Activated CD8-positive, alpha-beta T cell treated with anti-CD3 and anti-CD28 coated beads, Interleukin-2, amount 10 ng/mL, durations not matched to agents 7 days and 5 days (primary cell): ENCODE results near the gene COMMD3. TPM values are rescaled to one million over a fixed set of nuclear protein-coding genes. Genes with fewer than 3 reads are reported as not detected.

Experiments used
- ATAC-seq: fragments of 150-1000 bp; cut with Tn5 transposase; one replicate; pipeline ENCODE4 v1.10.0; 2021; ENCODE audit warnings: moderate library complexity
- CTCF ChIA-PET: fragments of 350-600 bp; sonication (Branson Sonifier 250); formaldehyde crosslinking; loops from one replicate; lab custom pipeline; 2021; ENCODE audit warnings: antibody characterized with exemption; lab: Charles Lee
- POLR2A ChIA-PET: fragments of 350-600 bp; sonication (Branson Sonifier 250); formaldehyde crosslinking; loops from one replicate; lab custom pipeline; 2021; ENCODE audit warnings: antibody characterized with exemption; lab: Charles Lee
- DNase-seq: peaks from one replicate; pipeline ENCODE4 v3.0.0-alpha.2; 2020
- H3K27ac Mint-ChIP-seq: one replicate; pipeline ENCODE4 v1.8.0; 2021; ENCODE audit warnings: mild to moderate bottlenecking, mixed read lengths
- H3K27me3 Mint-ChIP-seq: one replicate; pipeline ENCODE4 v1.8.0; 2021; ENCODE audit warnings: low read depth, mixed read lengths
- H3K36me3 Mint-ChIP-seq: one replicate; pipeline ENCODE4 v1.8.0; 2021; ENCODE audit warnings: low read depth, mixed read lengths
- H3K4me1 Mint-ChIP-seq: one replicate; pipeline ENCODE4 v1.8.0; 2021; ENCODE audit warnings: low read depth, mixed read lengths
- H3K4me3 Mint-ChIP-seq: one replicate; pipeline ENCODE4 v1.8.0; 2021; ENCODE audit warnings: mild to moderate bottlenecking, mixed read lengths
- H3K9me3 Mint-ChIP-seq: one replicate; pipeline ENCODE4 v1.8.0; 2022; ENCODE audit warnings: mixed read lengths; ENCODE audit not compliant: insufficient read depth
- total RNA-seq, 2 experiments: library from RNA; stranded (reverse); gene quantifications; one replicate each; pipeline ENCODE4 v1.2.3, GENCODE V29; 2021

COMMD3 gene
- total RNA-seq, 2 experiments from 2014 or later = 59.7 to 63.3 TPM

- Mint-ChIP-seq H3K36me3 (peaks cover 9% of the 10 kb centered on the region), H3K27me3 (peaks cover 71% of the 10 kb centered on the region), H3K4me1 (peaks cover 47% of the 10 kb centered on the region), H3K27ac (peak overlapping the region; percentile 91), H3K4me3 (peak overlapping the region; percentile 86), H3K9me3 (no peaks in the 10 kb centered on the region)
- peak; percentile 72 for DNase-seq
- ChIA-PET CTCF (interaction anchor here (0.6 to 1.7 kb wide), 10 partner anchors 9 to 649 kb away, joined by 3 to 7 read pairs (median 4); partner anchors contain the start of gene COMMD3), POLR2A (interaction anchor here (0.6 to 2.5 kb wide), 11 partner anchors 16 to 840 kb away, joined by 3 to 8 read pairs (median 4); partner anchors contain the start of gene DNAJC1)
- ATAC-seq = peak; percentile 59
These were observed 24.4 kb downstream of the COMMD3 start for GRCh38 chr10:22340329-22341189.

- ChIA-PET CTCF (interaction anchor here (1.0 to 1.7 kb wide), 5 partner anchors 10 to 648 kb away, joined by 3 to 7 read pairs (median 6); no protein-coding TSS in a partner anchor), POLR2A (interaction anchor here (1.4 to 2.5 kb wide), 3 partner anchors 17 to 27 kb away, joined by 7 to 8 read pairs (median 7); no protein-coding TSS in a partner anchor)
- Mint-ChIP-seq H3K27me3 (peaks cover 76% of the 10 kb centered on the region), H3K9me3 (no peaks in the 10 kb centered on the region), H3K4me3 (peak overlapping the region; percentile 69), H3K36me3 (peaks cover 9% of the 10 kb centered on the region), H3K4me1 (peaks cover 48% of the 10 kb centered on the region), H3K27ac (peak overlapping the region; percentile 55)
- peak; percentile 5 for ATAC-seq
- DNase-seq = no peak
These were observed 25.2 kb downstream of the COMMD3 start for GRCh38 chr10:22341190-22341925.

- no peaks in the 10 kb centered on the region for H3K9me3 Mint-ChIP-seq
- no peak overlapping the region for H3K27ac Mint-ChIP-seq
- DNase-seq (no peak), ATAC-seq (no peak)
- H3K27me3 Mint-ChIP-seq = peaks cover 76% of the 10 kb centered on the region
- peaks cover 45% of the 10 kb centered on the region for H3K4me1 Mint-ChIP-seq
- ChIA-PET POLR2A (interaction anchor here (2.5 kb wide), 1 partner anchor 19 kb away, joined by 8 read pairs; no protein-coding TSS in a partner anchor), CTCF (no interaction called here)
- peaks cover 9% of the 10 kb centered on the region for H3K36me3 Mint-ChIP-seq
- peak overlapping the region; percentile 69 for H3K4me3 Mint-ChIP-seq
These were observed 25.7 kb downstream of the COMMD3 start for GRCh38 chr10:22341926-22342196.

GRCh38 chr10:22342421-22342820 is 26.2 kb downstream of the COMMD3 start:
- Mint-ChIP-seq H3K36me3 (peaks cover 9% of the 10 kb centered on the region), H3K27me3 (peaks cover 74% of the 10 kb centered on the region), H3K4me3 (no peak overlapping the region), H3K27ac (no peak overlapping the region), H3K9me3 (no peaks in the 10 kb centered on the region), H3K4me1 (peaks cover 39% of the 10 kb centered on the region)
- ATAC-seq (no peak), DNase-seq (no peak)
- ChIA-PET CTCF (no interaction called here), POLR2A (no interaction called here)

- ATAC-seq (no peak), DNase-seq (no peak)
- Mint-ChIP-seq H3K4me3 (no peak overlapping the region), H3K4me1 (peaks cover 30% of the 10 kb centered on the region), H3K9me3 (no peaks in the 10 kb centered on the region), H3K27ac (no peak overlapping the region), H3K36me3 (peaks cover 9% of the 10 kb centered on the region), H3K27me3 (peaks cover 66% of the 10 kb centered on the region)
- ChIA-PET POLR2A (interaction anchor here (1.3 to 1.4 kb wide), 2 partner anchors 27 to 93 kb away, joined by 3 to 5 read pairs; partner anchors contain the start of gene COMMD3), CTCF (interaction anchor here (0.6 to 1.3 kb wide), 6 partner anchors 9 to 847 kb away, joined by 3 to 4 read pairs (median 3); no protein-coding TSS in a partner anchor)
These were observed 27.5 kb downstream of the COMMD3 start for GRCh38 chr10:22343731-22344130.

GRCh38 chr10:22344249-22344648 is 28.1 kb downstream of the COMMD3 start:
- DNase-seq (no peak), ATAC-seq (no peak)
- ChIA-PET POLR2A (interaction anchor here (1.3 to 1.4 kb wide), 2 partner anchors 28 to 92 kb away, joined by 3 to 5 read pairs; partner anchors contain the start of gene COMMD3), CTCF (interaction anchor here (0.6 to 1.3 kb wide), 5 partner anchors 9 to 847 kb away, joined by 3 to 4 read pairs (median 3); no protein-coding TSS in a partner anchor)
- H3K9me3 Mint-ChIP-seq = no peaks in the 10 kb centered on the region
- no peak overlapping the region for H3K27ac Mint-ChIP-seq
- H3K27me3 Mint-ChIP-seq = peaks cover 63% of the 10 kb centered on the region
- peaks cover 9% of the 10 kb centered on the region for H3K36me3 Mint-ChIP-seq
- H3K4me3 Mint-ChIP-seq = peak overlapping the region; percentile 61
- peaks cover 25% of the 10 kb centered on the region for H3K4me1 Mint-ChIP-seq

GRCh38 chr10:22344781-22345300 is 28.7 kb downstream of the COMMD3 start:
- peaks cover 9% of the 10 kb centered on the region for H3K36me3 Mint-ChIP-seq
- H3K4me1 Mint-ChIP-seq = peaks cover 19% of the 10 kb centered on the region
- DNase-seq (no peak), ATAC-seq (no peak)
- no peaks in the 10 kb centered on the region for H3K9me3 Mint-ChIP-seq
- no peak overlapping the region for H3K27ac Mint-ChIP-seq
- peak overlapping the region; percentile 61 for H3K4me3 Mint-ChIP-seq
- POLR2A ChIA-PET = interaction anchor here (1.3 to 1.4 kb wide), 2 partner anchors 29 to 92 kb away, joined by 3 to 7 read pairs; partner anchors contain the start of gene COMMD3
- CTCF ChIA-PET = interaction anchor here (1.0 to 1.3 kb wide), 2 partner anchors 10 to 27 kb away, joined by 3 read pairs; no protein-coding TSS in a partner anchor
- peaks cover 60% of the 10 kb centered on the region for H3K27me3 Mint-ChIP-seq

GRCh38 chr10:22345301-22346095 is 29.3 kb downstream of the COMMD3 start, which contains the start of gene SPAG6:
Gene SPAG6, plus strand, starts transcription at chr10:22345496. Its CDS starts 116 bp downstream, at chr10:22345612.
- Mint-ChIP-seq H3K27ac (peak within 1 kb of the TSS; percentile 15), H3K36me3 (peaks cover 9% of the 10 kb centered on the region), H3K27me3 (peaks cover 59% of the 10 kb centered on the region), H3K9me3 (no peaks in the 10 kb centered on the region), H3K4me1 (peaks cover 15% of the 10 kb centered on the region), H3K4me3 (peak within 1 kb of the TSS; percentile 61)
- CTCF ChIA-PET = interaction anchor here (1.0 kb wide), 1 partner anchor 27 kb away, joined by 3 read pairs; no protein-coding TSS in a partner anchor
- POLR2A ChIA-PET = interaction anchor here (1.4 kb wide), 1 partner anchor 91 kb away, joined by 7 read pairs; no protein-coding TSS in a partner anchor
- ATAC-seq (peak; percentile 51), DNase-seq (peak; percentile 69)

GRCh38 chr10:22346096-22346661 is 30.0 kb downstream of the COMMD3 start:
- CTCF ChIA-PET = interaction anchor here (1.0 kb wide), 1 partner anchor 28 kb away, joined by 3 read pairs; no protein-coding TSS in a partner anchor
- Mint-ChIP-seq H3K27me3 (peaks cover 63% of the 10 kb centered on the region), H3K9me3 (no peaks in the 10 kb centered on the region), H3K27ac (no peak overlapping the region), H3K36me3 (peaks cover 9% of the 10 kb centered on the region), H3K4me3 (peak overlapping the region; percentile 51), H3K4me1 (peaks cover 15% of the 10 kb centered on the region)
- no peak for ATAC-seq
- no peak for DNase-seq
- POLR2A ChIA-PET = interaction anchor here (1.4 kb wide), 1 partner anchor 91 kb away, joined by 7 read pairs; no protein-coding TSS in a partner anchor

GRCh38 chr10:22349755-22350154 is 33.6 kb downstream of the COMMD3 start:
- H3K4me1 Mint-ChIP-seq = peaks cover 5% of the 10 kb centered on the region
- ATAC-seq (no peak), DNase-seq (no peak)
- H3K36me3 Mint-ChIP-seq = peaks cover 3% of the 10 kb centered on the region
- no peaks in the 10 kb centered on the region for H3K9me3 Mint-ChIP-seq
- H3K27me3 Mint-ChIP-seq = peaks cover 38% of the 10 kb centered on the region
- CTCF ChIA-PET = interaction anchor here (1.2 to 1.6 kb wide), 3 partner anchors 10 to 34 kb away, joined by 3 to 4 read pairs (median 3); partner anchors contain the start of gene COMMD3
- POLR2A ChIA-PET = no interaction called here
- no peak overlapping the region for H3K4me3 Mint-ChIP-seq
- no peak overlapping the region for H3K27ac Mint-ChIP-seq
